Subcutaneous adipose tissue (tissue), 4 donors: ENCODE measurements around the gene ARFIP1. TPM values are rescaled to one million over a fixed set of nuclear protein-coding genes. Genes with fewer than 3 reads are reported as not detected.

Experiments
- total RNA-seq, 4 donors: library from RNA; depleted of rRNA; stranded (reverse); fragments of >200 nt; gene quantifications; one replicate each; pipeline ENCODE4 v1.1.0, GENCODE V29; 2016
- TF ChIP-seq, protein P1 (sequence below): fragments of 450-650 bp; IDR thresholded peaks from one replicate; pipeline ENCODE4 v1.5.1; 2016; ENCODE audit warnings: low read depth, mild to moderate bottlenecking, control low read depth, antibody characterized with exemption, moderate library complexity

Gene ARFIP1, protein sequence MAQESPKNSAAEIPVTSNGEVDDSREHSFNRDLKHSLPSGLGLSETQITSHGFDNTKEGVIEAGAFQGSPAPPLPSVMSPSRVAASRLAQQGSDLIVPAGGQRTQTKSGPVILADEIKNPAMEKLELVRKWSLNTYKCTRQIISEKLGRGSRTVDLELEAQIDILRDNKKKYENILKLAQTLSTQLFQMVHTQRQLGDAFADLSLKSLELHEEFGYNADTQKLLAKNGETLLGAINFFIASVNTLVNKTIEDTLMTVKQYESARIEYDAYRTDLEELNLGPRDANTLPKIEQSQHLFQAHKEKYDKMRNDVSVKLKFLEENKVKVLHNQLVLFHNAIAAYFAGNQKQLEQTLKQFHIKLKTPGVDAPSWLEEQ
- total RNA-seq = 10 to 100 TPM; 17.7 to 31.8 (median 27.3) TPM

DNA sequence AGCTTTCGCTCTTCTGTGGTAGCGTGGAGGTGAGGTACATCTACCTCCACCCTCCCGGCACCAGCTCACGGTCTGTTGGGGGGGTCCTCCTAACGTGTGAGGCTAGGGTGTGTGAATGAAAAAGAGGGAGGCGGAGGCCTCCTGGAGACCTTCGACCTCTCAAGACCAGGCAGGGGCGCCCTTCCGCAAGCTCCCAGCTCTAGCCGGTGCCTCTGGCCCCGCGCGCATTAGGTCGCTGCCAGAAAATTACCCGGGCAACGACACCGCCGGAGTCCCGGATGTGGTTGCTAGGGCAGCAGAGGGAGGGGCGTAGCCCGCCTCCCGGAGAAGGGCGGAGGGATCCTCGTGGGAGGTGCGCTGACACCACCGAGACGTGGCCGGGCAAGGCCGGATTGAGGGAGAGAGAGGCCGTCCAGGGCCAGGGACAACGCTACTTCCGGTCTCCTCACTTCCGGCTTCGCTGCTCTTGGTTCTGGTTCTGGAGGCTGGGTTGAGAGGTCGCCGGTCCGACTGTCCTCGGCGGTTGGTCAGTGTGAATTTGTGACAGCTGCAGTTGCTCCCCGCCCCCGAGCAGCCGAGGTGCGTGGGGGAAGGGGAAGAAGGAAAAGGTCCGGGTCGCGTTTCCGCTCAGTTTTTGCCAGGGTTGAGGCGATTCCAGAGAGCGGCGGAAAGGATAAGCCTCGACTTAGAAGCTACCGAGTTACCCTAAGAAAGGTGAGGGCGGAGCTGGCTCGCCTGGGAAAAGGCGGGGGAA lies at the start of gene ARFIP1, which contains the start of gene TIGD4:
ARFIP1 (plus strand) TSS at position 442 of the 754 bp plus-strand sequence. CDS start 49,680 bp downstream, outside the sequence.
TIGD4 (minus strand) TSS at position 218 of the 754 bp plus-strand sequence. CDS start 8,726 bp downstream, outside the sequence.
- TF ChIP-seq, protein P1, sequence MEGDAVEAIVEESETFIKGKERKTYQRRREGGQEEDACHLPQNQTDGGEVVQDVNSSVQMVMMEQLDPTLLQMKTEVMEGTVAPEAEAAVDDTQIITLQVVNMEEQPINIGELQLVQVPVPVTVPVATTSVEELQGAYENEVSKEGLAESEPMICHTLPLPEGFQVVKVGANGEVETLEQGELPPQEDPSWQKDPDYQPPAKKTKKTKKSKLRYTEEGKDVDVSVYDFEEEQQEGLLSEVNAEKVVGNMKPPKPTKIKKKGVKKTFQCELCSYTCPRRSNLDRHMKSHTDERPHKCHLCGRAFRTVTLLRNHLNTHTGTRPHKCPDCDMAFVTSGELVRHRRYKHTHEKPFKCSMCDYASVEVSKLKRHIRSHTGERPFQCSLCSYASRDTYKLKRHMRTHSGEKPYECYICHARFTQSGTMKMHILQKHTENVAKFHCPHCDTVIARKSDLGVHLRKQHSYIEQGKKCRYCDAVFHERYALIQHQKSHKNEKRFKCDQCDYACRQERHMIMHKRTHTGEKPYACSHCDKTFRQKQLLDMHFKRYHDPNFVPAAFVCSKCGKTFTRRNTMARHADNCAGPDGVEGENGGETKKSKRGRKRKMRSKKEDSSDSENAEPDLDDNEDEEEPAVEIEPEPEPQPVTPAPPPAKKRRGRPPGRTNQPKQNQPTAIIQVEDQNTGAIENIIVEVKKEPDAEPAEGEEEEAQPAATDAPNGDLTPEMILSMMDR = no peak

DNA sequence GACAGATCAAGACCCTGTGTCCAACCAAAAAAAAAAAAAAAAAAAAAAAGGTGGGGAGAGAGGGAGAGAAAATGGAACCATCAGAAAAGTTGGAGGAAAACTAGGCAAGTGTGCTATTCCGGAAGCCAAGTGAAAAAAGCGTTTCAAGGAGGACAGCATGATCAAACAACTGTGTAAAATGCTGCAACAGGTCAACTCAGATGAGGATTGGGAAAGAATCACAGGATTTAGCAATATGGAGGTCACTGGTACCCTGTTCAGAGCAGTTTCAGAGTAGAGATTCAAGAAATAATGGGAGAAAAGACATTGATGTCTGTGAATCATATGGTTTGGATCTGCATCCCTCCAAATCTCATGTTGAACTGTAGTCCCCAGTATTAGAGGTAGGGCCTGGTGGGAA lies 47.8 kb upstream of the ARFIP1 start:
- TF ChIP-seq, protein P1 = no peak

DNA sequence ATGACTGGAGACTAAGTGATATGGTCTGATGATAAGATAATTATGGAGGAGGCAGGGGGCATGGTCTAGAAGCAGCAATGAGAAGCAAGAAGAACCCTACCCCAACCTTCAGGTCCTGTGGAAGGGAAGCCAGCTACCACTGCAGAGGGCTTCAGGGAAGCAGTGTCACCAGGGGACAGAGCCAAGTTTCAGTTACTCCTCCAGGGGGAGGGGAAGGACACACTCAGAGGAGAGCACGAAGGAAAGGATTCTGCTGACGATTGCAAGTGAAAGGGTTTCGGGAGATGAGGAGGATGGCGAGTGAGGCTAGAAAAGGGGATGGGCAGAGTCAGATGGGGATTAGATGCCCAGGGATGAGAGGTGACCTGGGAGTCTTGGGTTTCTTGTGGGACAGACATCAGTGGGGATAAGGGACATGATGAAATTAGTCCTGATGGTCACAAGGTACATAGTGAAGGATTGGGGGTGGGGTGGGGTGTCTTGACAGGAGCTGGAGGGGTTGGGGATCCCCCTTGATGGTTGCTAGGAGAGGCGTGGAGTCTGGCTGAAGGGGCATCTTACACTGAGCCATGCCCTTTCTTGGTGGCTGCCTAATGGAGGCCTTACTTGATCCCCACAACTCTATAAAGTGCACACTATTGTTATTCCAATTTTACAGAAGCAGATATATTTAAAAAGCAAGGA lies 45.6 kb upstream of the ARFIP1 start:
- TF ChIP-seq, protein P1 = no peak

DNA sequence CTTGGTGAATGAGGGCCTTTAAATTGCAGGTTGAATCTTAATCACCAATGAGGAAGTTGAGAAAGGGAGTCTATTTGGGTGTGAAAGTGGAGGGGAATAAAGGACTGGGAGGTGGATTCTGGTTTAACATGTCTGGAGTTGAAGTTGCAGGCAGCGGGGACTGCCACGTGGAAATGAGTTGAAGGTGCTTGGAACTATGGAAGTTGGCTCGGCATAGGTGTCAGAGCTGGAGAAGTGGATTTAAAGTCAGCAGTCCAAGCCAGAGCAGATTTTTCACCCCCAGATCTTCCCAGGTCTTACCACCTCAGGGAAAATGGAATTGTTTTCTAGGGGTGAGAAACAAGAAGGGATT lies 45.1 kb upstream of the ARFIP1 start:
- TF ChIP-seq, protein P1 = no peak

DNA sequence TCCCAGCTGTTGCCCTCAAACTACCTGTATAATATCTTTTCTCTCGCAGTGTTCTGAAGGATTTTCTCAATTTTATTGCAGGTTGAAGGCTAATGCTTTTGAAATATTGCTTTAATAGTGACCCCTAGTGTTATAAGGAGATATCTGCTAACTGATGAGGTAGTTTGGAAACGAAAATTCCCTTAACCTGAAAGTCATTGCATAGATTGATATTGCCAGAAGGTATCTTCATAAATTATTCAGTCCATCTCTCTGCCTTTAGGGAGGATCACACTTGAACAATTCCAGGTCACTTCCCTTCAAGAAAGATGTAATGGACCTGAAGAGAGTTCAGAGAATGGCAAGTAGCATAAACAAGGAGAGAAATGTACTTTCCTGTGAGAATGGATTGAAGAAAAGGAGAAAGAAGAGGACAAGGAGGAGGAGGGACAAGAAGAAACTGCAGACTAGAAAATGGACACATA lies 44.3 kb upstream of the ARFIP1 start:
- TF ChIP-seq, protein P1 = no peak

DNA sequence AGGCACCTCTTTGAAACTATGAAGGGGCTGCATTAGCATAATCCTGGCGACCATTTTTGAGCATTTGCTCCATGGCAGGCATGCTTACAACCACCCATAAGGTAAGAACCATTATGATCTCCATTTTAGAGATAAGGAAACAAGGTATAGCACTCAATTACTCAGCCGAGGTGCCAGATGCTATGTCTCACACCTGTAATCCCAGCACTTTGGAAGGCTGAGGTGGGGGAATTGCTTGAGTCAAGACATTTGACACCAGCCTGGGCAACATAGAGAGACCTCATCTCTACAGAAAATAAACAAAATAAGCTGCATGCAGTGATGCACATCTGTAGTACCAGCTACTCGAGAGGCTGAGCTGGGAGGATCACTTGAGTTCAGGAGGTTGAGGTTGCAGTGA lies 43.8 kb upstream of the ARFIP1 start:
- TF ChIP-seq, protein P1 = no peak
